Activated T-helper 9 cell treated with anti-CD3 and anti-CD28 coated beads, Interleukin-2, amount 50 U/mL, for 16 hours (primary cell): ENCODE results near the gene FAM83D.
A peak's percentile ranks its signal among the peaks of the same experiment; 100 is the strongest.
"Not testable (repeated sequence)": the region's sequence is repeated elsewhere in the genome, so short reads cannot be mapped to it uniquely, and the experiment has no call there.

ENCODE experiments used
- DNase-seq: peaks from one replicate; pipeline ENCODE4 v3.0.0-alpha.2; 2020; ENCODE audit warnings: low read depth

Gene FAM83D

GRCh38 chr20:38935967-38936407 lies 9.8 kb downstream of the FAM83D start:
- DNase-seq = no peak

GRCh38 chr20:38937000-38937399 lies 10.8 kb downstream of the FAM83D start:
- DNase-seq = no peak

GRCh38 chr20:38937978-38938473 lies 11.8 kb downstream of the FAM83D start:
- no peak for DNase-seq

- no peak for DNase-seq
Measured at GRCh38 chr20:38939686-38940085, 13.5 kb downstream of the FAM83D start.

- no peak for DNase-seq
Measured at GRCh38 chr20:38940644-38941043, 14.4 kb downstream of the FAM83D start.

GRCh38 chr20:38941726-38942389 lies 15.6 kb downstream of the FAM83D start:
- no peak for DNase-seq

GRCh38 chr20:38945012-38945411 lies 18.8 kb downstream of the FAM83D start:
- no peak for DNase-seq

GRCh38 chr20:38946836-38947235 lies 20.6 kb downstream of the FAM83D start:
- DNase-seq = no peak

- no peak for DNase-seq
Measured at GRCh38 chr20:38947931-38948362, 21.7 kb downstream of the FAM83D start.

GRCh38 chr20:38950254-38950653 lies 24.0 kb downstream of the FAM83D start:
- DNase-seq = no peak

GRCh38 chr20:38951611-38952010 lies 25.4 kb downstream of the FAM83D start:
- DNase-seq = no peak

GRCh38 chr20:38952153-38952552 lies 25.9 kb downstream of the FAM83D start:
- DNase-seq = no peak

- no peak for DNase-seq
Measured at GRCh38 chr20:38953630-38954340, 27.6 kb downstream of the FAM83D start.

GRCh38 chr20:38957235-38957876 lies 31.1 kb downstream of the FAM83D start:
- DNase-seq = no peak

GRCh38 chr20:38957915-38958485 lies 31.8 kb downstream of the FAM83D start:
- DNase-seq = no peak

- DNase-seq = not testable (repeated sequence)
Measured at GRCh38 chr20:38960187-38960687, 34.0 kb downstream of the FAM83D start.

GRCh38 chr20:38961530-38962043 lies 35.4 kb downstream of the FAM83D start:
- DNase-seq = no peak

GRCh38 chr20:38962044-38962927 lies 36.1 kb downstream of the FAM83D start, which contains the start of gene DHX35:
Gene DHX35 (plus strand): TSS chr20:38962344. CDS start chr20:38962368, 24 bp downstream.
- DNase-seq = peak; percentile 99

- DNase-seq = no peak
Measured at GRCh38 chr20:38962928-38963401, 36.7 kb downstream of the FAM83D start.

GRCh38 chr20:38963745-38964144 lies 37.5 kb downstream of the FAM83D start:
- no peak for DNase-seq

GRCh38 chr20:38965264-38965663 lies 39.0 kb downstream of the FAM83D start:
- no peak for DNase-seq
